ENCODE data around the gene PAGR1. TPM values are rescaled to one million over a fixed set of nuclear protein-coding genes. Genes with fewer than 3 reads are reported as not detected.
A peak's percentile ranks its signal among the peaks of the same experiment; 100 is the strongest.

PAGR1 gene
- total RNA-seq, 1 donor, result 23.4 TPM

GRCh38 chr16:29811170-29811895 lies 4.6 kb upstream of the PAGR1 start:
- DNase-seq (ENCODE audit: low read depth), result peak; percentile 98
- TF ChIP-seq, protein P1, sequence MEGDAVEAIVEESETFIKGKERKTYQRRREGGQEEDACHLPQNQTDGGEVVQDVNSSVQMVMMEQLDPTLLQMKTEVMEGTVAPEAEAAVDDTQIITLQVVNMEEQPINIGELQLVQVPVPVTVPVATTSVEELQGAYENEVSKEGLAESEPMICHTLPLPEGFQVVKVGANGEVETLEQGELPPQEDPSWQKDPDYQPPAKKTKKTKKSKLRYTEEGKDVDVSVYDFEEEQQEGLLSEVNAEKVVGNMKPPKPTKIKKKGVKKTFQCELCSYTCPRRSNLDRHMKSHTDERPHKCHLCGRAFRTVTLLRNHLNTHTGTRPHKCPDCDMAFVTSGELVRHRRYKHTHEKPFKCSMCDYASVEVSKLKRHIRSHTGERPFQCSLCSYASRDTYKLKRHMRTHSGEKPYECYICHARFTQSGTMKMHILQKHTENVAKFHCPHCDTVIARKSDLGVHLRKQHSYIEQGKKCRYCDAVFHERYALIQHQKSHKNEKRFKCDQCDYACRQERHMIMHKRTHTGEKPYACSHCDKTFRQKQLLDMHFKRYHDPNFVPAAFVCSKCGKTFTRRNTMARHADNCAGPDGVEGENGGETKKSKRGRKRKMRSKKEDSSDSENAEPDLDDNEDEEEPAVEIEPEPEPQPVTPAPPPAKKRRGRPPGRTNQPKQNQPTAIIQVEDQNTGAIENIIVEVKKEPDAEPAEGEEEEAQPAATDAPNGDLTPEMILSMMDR (IDR thresholded peaks at IDR 0.05; ENCODE audit: insufficient read depth, low read length), result no peak
- peak overlapping the region; percentile 73 for H3K4me3 ChIP-seq (ENCODE audit: low read depth, low read length)

DNA sequence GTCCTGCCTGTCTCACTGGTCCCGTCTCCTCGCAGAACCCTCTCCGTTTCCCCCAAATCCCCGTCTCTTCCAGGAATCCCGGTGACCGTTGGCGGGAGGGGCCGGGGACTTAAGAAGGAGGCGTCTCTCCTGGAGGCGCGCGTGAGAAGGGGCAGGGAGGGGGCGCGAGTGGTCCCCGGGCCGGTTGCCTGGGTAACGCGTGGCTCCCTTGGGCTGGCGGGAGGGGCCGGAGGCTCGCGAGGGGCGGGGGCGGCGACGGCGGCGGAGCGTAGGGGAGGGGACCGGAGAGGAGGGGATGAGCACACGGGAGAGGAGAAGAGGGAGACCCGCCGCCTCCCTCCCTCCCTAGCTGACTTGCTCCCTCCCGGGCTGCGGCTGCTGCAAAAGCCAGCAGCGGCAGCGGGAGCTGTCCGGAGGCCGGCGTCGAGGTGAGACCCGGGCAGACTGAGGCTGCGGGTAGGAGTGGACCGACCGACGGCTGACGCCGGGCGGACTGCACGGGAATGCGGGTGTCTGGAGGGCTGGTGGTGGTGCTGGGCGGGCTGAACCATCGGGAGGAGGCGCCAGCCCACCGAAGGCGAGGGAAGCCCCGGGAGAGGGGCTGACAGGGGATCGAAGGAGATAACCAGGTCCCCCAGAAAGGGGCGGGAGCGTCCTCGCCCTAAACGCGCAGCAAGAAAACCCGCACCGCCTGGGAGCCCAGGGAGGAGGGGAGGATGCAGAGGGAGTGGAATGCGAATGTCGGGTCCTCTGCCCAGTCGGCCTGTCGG lies 3.9 kb upstream of the PAGR1 start, which contains the start of gene PRRT2:
TSS of gene PRRT2 (plus strand) at position 298 of the 770 bp plus-strand sequence. CDS start 862 bp downstream, outside the sequence.
- TF ChIP-seq, protein P1 (IDR thresholded peaks at IDR 0.05; ENCODE audit: insufficient read depth, low read length), result no peak
- peak within 1 kb of the TSS; percentile 73 for H3K4me3 ChIP-seq (ENCODE audit: low read depth, low read length)
- DNase-seq (ENCODE audit: low read depth), result peak; percentile 53

GRCh38 chr16:29812754-29813643 lies 3.0 kb upstream of the PAGR1 start:
- H3K4me3 ChIP-seq (ENCODE audit: low read depth, low read length), result peak overlapping the region; percentile 73
- DNase-seq (ENCODE audit: low read depth), result no peak

DNA sequence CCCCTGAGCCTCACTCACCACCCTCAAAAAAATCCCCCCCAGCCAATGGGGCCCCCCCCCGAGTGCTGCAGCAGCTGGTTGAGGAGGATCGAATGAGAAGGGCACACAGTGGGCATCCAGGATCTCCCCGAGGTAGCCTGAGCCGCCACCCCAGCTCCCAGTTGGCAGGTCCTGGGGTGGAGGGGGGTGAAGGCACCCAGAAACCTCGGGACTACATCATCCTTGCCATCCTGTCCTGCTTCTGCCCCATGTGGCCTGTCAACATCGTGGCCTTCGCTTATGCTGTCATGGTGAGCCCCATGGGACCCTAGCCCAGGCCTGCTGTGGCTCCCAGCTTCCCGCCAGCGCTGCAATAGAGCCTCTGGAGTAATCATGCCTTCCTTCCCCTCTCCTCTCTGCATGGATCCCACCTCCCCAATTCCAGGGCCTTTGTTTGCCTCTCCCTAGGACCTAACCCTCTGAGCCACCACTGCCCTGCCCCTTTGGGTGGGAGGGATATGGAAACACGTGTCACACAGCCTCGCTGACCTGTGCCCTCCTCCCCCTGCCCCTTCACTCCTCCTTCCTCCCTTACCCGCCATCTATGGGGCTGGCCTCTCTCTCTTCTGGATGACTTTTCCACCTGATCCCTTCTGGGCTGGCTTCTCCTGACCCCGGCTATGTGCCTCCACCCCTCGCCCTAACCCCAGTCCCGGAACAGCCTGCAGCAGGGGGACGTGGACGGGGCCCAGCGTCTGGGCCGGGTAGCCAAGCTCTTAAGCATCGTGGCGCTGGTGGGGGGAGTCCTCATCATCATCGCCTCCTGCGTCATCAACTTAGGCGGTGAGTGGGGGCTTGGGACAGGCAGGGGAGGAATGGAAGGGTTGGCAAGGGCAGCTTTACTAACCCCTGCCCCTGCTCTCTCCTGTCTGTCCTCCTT lies 2.0 kb upstream of the PAGR1 start:
- peak overlapping the region; percentile 22 for H3K4me3 ChIP-seq (ENCODE audit: low read depth, low read length)
- no peak for DNase-seq (ENCODE audit: low read depth)
- TF ChIP-seq, protein P1 (IDR thresholded peaks at IDR 0.05; ENCODE audit: insufficient read depth, low read length), result no peak

More at GRCh38 chr16:29812754-29813643, 3.0 kb upstream of the PAGR1 start:
- TF ChIP-seq, protein P1 (IDR thresholded peaks at IDR 0.05; ENCODE audit: insufficient read depth, low read length), result no peak

DNA sequence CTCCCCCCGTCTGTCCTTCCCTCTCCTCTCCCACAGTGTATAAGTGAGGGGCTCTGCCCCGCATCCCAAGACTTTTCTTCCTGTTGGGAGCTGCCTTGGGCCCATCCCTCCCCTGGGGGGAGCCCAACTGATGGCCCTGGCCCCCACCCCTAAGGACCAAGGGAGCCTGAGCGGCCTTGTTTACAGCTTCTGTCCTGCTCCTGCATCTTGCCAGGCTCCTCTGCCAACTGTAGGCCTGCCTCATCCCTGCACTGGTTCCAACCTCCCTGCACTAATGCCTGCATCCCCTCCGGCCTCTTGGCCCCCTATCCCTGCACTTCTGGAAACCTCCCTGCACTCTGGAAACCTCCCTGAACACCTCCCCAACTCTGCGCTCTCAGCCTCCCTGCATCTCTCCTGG lies 1.4 kb upstream of the PAGR1 start:
- H3K4me3 ChIP-seq (ENCODE audit: low read depth, low read length), result peak overlapping the region; percentile 57
- TF ChIP-seq, protein P1 (IDR thresholded peaks at IDR 0.05; ENCODE audit: insufficient read depth, low read length), result no peak
- DNase-seq (ENCODE audit: low read depth), result no peak

Data from fibroblast of the aortic adventitia (primary cell).